GM10266 (cell line): ENCODE results near the gene PLXNB3.

Experiments
- DNase-seq: peaks from one replicate; pipeline ENCODE4 v3.0.0; 2012; ENCODE audit errors: extremely low spot score
- TF ChIP-seq, protein P1 (sequence below): IDR thresholded peaks from 2 replicates; pipeline ENCODE4 v1.5.1; 2012; ENCODE audit warnings: mild to moderate bottlenecking, low read depth; ENCODE audit not compliant: control insufficient read depth, insufficient read depth; ENCODE audit errors: missing control alignments

PLXNB3 gene

GRCh38 chrX:153769865-153770600 lies 6.0 kb downstream of the PLXNB3 start:
- TF ChIP-seq, protein P1, sequence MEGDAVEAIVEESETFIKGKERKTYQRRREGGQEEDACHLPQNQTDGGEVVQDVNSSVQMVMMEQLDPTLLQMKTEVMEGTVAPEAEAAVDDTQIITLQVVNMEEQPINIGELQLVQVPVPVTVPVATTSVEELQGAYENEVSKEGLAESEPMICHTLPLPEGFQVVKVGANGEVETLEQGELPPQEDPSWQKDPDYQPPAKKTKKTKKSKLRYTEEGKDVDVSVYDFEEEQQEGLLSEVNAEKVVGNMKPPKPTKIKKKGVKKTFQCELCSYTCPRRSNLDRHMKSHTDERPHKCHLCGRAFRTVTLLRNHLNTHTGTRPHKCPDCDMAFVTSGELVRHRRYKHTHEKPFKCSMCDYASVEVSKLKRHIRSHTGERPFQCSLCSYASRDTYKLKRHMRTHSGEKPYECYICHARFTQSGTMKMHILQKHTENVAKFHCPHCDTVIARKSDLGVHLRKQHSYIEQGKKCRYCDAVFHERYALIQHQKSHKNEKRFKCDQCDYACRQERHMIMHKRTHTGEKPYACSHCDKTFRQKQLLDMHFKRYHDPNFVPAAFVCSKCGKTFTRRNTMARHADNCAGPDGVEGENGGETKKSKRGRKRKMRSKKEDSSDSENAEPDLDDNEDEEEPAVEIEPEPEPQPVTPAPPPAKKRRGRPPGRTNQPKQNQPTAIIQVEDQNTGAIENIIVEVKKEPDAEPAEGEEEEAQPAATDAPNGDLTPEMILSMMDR, result no peak
- DNase-seq, result no peak

- TF ChIP-seq, protein P1, result no peak
- no peak for DNase-seq
These were observed 6.8 kb downstream of the PLXNB3 start for GRCh38 chrX:153770601-153771414.

GRCh38 chrX:153771415-153772315 lies 7.6 kb downstream of the PLXNB3 start:
- DNase-seq, result peak; percentile 8
- TF ChIP-seq, protein P1, result no peak

- TF ChIP-seq, protein P1, result no peak
- peak; percentile 6 for DNase-seq
These were observed 8.5 kb downstream of the PLXNB3 start for GRCh38 chrX:153772316-153773217.

- TF ChIP-seq, protein P1, result no peak
- DNase-seq, result peak; percentile 6
These were observed 9.2 kb downstream of the PLXNB3 start for GRCh38 chrX:153773218-153773611.
